HG02938 (cell line): ENCODE measurements around the gene IFNK.

ENCODE experiments used
- ATAC-seq: cut with Tn5 transposase; IDR thresholded peaks from one replicate; pipeline ENCODE4 v1.9.1; 2021; ENCODE audit warnings: mild to moderate bottlenecking, moderate library complexity; ENCODE audit not compliant: unreplicated experiment

The IFNK gene

GRCh38 chr9:27572061-27572460 is 48.0 kb downstream of the IFNK start:
- no peak for ATAC-seq

DNA sequence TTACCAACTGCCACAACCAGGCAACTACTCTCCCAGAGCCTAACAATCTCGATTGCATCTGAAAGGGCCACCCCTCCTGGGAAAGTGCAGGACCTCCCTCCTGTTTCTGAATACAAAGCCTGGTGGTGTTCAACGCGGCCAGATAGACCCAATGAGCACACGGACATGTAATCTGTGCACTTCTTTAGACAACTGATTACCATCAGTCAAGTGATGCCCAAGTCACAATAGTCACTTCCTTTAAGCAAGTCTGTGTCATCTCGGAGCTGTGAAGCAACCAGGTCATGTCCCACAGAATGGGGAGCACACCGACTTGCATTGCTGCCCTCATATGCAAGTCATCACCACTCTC is 48.5 kb downstream of the IFNK start:
- peak; percentile 39 for ATAC-seq

GRCh38 chr9:27572918-27573633 is 49.0 kb downstream of the IFNK start, which contains the start of gene C9orf72:
Gene C9orf72 (minus strand): TSS chr9:27573481. CDS start chr9:27567120, 6,361 bp downstream.
- ATAC-seq = peak; percentile 34

- peak; percentile 85 for ATAC-seq
Measured at GRCh38 chr9:27573634-27574590, 49.8 kb downstream of the IFNK start.
